ENCODE data around the gene IFT80.
"Not testable (repeated sequence)": the region's sequence is repeated elsewhere in the genome, so short reads cannot be mapped to it uniquely, and the experiment has no call there.

The IFT80 gene

GRCh38 chr3:160365869-160366522 is 33.0 kb downstream of the IFT80 start:
- DNase-seq, result no peak

GRCh38 chr3:160362896-160363295 is 36.1 kb downstream of the IFT80 start:
- DNase-seq, result not testable (repeated sequence)

GRCh38 chr3:160355826-160356225 is 43.2 kb downstream of the IFT80 start:
- no peak for DNase-seq

GRCh38 chr3:160346511-160346910 is 52.5 kb downstream of the IFT80 start:
- no peak for DNase-seq

GRCh38 chr3:160343132-160343531 is 55.9 kb downstream of the IFT80 start:
- DNase-seq, result no peak

- DNase-seq, result no peak
Observed at GRCh38 chr3:160340351-160340750, 58.7 kb downstream of the IFT80 start.

GRCh38 chr3:160331127-160331937 is 67.7 kb downstream of the IFT80 start:
- no peak for DNase-seq

- no peak for DNase-seq
Observed at GRCh38 chr3:160330690-160331089, 68.3 kb downstream of the IFT80 start.

- DNase-seq, result no peak
Observed at GRCh38 chr3:160330109-160330508, 68.9 kb downstream of the IFT80 start.

GRCh38 chr3:160326286-160326685 is 72.7 kb downstream of the IFT80 start:
- not testable (repeated sequence) for DNase-seq

- not testable (repeated sequence) for DNase-seq
Observed at GRCh38 chr3:160321821-160322220, 77.2 kb downstream of the IFT80 start.

- no peak for DNase-seq
Observed at GRCh38 chr3:160319322-160319721, 79.7 kb downstream of the IFT80 start.

GRCh38 chr3:160314995-160315394 is 84.0 kb downstream of the IFT80 start:
- no peak for DNase-seq

GRCh38 chr3:160312014-160312624 is 86.9 kb downstream of the IFT80 start:
- no peak for DNase-seq

GRCh38 chr3:160302806-160303205 is 96.2 kb downstream of the IFT80 start:
- no peak for DNase-seq

- no peak for DNase-seq
Observed at GRCh38 chr3:160296591-160296990, 102.4 kb downstream of the IFT80 start.

GRCh38 chr3:160291909-160292299 is 107.1 kb downstream of the IFT80 start:
- DNase-seq, result peak in 1 of 56 donors; percentile 13

GRCh38 chr3:160291290-160291908 is 107.6 kb downstream of the IFT80 start:
- no peak for DNase-seq

- DNase-seq, result no peak
Observed at GRCh38 chr3:160287666-160288065, 111.4 kb downstream of the IFT80 start.

- no peak for DNase-seq
Observed at GRCh38 chr3:160286231-160286630, 112.8 kb downstream of the IFT80 start.

GRCh38 chr3:160280836-160281235 is 118.2 kb downstream of the IFT80 start:
- no peak for DNase-seq

- DNase-seq, result no peak
Observed at GRCh38 chr3:160279657-160280056, 119.4 kb downstream of the IFT80 start.

All from amygdala (tissue), 56 donors.